NCI-H2196 treated with DMSO at 0.1 percent for 48 hours (cell line): ENCODE data around the gene TAF11.
"Not testable (repeated sequence)": the region's sequence is repeated elsewhere in the genome, so short reads cannot be mapped to it uniquely, and the experiment has no call there.

ENCODE experiments used
- DNase-seq: peaks from one replicate; lab custom pipeline; 2025; ENCODE audit not compliant: unreplicated experiment; lab: John Stamatoyannopoulos, UW

TAF11 gene

DNA sequence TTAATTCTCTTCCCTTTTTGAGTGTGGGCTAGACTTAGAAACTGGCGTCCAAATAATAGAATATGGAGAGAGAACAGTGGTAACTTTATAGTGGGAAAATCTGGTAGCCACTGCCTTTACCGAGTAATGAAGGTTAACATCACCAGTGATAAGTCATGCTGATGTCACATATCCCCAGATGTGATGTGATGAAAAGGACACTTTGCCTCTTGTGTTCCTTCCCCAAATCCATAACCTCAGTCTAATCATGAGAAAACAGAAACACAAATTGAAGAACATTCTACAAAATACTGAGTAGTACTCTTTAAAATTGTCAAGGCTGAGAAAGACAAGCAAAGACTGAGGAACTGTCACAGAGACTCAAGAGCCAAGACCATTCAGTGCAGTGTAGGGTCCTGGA is 19.0 kb upstream of the TAF11 start:
- no peak for DNase-seq

DNA sequence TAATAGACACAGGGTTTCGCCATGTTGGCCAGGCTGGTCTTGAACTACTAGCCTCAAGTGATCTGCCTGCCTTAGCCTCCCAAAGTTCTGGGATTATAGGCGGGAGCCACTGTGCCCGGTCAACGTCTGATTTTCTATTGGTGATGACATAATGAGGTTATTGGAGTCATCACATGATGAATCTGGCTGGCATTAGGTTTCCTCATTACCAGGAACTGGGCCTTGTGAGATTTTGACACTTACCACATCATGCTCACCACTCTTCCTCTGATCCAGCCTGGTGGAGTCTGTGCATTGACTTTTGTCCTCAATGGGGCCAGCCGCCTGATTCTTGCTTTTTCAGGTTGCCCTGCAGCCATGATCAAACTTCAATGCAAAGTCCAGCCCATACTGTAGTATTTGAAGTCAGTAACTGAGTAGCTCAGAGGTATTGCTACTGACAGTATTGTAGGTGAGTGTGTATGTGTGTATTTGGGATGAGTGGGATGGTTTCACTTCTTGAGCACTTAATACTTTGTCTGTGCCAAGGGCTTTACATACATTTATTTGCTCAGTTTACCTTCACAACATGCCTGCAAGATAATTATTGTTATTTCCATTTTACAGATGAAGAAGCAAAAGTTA is 17.3 kb upstream of the TAF11 start:
- DNase-seq = no peak

DNA sequence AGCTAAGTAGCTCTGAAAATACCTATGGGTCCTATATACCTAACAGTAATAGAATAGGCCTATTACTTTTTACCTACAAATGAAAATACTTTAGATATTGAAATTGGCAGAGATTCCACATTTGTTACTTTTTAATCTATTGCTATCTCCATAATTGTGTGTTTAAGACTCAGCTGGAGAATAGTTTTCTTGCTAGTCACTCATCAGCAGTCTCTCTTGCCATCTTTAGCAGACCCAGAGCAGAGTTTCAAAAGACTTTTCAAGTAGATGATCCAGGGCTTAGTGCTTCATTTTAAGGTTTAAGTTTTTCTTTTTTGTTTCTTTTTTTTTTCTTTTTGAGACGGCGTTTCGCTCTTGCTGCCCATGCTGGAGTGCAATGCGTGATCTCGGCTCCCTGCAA is 14.1 kb upstream of the TAF11 start:
- DNase-seq = no peak

DNA sequence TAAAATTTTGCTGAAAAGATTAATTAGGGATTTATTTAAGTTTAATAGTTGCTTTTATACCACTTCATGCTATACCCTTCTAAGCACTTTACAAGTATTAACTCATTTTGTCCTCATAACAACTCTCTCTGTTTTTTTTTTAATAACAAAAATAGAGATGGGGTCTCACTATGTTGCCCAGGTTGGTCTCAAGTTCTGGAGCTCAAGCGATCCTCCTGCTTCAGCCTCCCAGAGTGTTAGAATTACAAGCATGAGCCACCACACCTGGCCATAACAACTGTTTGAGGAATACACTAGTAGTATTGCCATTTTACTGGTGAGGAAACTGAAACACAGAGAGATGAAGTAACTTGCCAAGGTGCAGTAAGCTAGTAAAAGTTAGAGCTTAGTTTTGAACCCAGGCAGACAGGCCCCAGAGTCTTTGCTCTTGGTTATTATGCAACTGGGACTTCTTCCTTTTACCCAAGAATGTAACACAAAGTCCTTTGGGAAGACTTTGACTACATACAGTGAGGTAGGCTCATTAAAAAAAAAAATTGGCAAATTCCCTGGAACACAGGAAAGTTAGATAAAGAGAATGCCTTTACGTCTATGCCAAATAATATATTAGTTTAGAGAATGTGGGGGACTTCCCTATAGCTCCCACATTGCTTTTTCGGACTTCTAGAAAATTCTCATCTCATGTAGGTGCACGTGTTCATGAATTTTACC is 12.6 kb upstream of the TAF11 start:
- no peak for DNase-seq

DNA sequence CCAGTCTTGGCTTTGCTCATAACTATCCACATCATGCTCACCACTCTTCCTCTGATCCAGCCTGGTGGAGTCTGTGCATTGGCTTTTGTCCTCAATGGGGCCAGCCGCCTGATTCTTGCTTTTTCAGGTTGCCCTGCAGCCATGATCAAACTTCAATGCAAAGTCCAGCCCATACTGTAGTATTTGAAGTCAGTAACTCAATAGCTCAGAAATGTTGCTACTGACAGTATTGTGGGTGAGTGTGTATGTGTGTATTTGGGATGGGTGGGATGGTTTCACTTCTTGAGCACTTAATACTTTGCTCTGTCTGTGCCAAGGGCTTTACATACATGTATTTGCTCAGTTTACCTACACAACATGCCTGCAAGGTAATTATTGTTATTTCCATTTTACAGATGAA is 11.9 kb upstream of the TAF11 start:
- DNase-seq = not testable (repeated sequence)

DNA sequence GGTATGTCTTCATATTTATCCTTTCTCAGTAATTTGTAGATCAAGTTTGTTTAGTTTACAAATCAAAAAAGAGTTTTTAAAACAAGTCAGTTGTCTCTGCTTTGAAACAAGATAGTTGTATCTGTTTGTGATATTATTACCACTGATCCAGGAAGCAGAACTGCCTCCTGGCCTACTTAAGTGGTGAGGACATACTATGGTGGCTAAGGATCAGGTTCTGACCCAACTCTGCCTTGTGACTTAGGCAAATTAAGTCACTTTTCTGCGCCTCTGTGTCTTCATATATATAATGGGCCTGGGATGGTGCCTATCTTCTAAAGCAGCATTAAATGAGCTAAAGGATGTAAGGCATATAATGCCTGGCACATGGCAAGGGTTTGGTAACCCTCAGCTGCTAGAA is 9.9 kb upstream of the TAF11 start:
- no peak for DNase-seq

DNA sequence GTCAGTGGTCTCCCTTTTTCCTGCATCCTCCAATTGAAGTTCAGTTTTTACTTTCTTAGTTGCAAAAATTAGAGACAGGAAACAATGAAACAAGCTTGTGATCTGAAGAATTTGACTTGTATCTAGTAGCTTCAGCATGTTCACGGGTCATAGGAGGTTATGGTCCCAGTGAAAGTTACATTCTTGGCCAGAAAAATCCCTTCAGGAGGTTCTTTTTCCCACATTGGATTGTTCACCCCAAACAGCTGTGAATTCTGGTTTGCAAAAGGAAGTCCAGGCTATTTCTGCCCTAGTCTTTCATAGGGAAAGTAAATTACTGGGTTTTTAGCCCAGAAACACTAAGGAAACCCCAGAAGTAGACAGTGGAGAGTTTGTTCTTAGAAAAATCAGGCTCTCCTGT is 9.3 kb upstream of the TAF11 start:
- DNase-seq = no peak

DNA sequence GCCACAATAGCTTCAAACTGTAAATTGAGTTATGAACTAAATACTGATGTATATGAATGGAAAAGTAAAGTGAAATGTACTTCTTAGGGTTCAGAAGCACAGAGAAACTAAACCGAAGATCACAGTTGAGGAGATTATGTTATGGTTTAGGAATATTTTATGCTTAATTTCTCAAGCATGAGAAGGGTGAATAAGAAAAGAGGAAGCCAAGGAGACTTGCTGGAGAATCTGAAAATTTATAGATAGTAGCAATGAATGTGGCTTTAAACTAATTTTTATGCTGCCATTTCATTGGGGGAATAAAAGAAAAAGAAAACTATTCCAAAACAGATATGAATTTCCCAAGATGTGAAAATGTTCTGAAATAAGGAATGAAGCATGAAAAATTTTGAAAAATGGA is 6.9 kb upstream of the TAF11 start:
- no peak for DNase-seq

DNA sequence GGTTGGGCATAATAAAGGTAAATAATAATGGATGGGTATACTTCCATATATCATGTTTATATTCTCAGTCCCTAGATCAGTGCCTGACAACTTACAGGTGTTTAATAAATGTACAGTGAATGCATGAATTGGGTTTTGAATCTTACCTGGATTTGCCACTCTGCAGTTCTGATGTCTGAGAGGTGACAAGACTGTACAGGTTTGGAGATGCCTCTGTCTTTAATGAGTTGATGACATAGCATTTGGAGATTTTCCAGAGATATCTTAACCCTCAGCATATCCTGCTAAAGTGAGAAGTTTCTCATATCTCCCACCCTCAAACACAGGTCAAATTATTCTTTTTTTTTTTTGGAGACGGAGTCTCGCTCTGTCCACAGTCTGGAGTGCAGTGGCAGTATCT is 3.5 kb upstream of the TAF11 start:
- DNase-seq = no peak

DNA sequence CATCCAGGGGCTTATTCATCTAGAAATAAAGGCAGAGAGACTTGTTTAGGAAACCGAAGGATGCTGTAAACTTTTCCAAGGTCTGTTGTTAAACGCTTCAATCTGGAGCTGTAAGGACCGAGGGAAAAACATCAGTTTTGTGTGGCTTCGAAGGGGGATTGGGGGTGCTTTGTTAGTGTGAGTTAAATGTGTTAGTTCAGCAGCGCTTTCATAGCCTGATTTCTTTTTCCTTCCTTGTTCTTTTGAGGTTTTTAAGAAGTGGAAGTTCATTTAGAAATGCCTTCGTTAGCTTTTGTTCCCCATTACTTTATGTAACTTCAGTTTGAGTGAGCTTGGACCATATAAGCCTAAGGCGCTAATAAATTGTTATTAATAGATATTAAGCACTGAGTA is 2.7 kb upstream of the TAF11 start:
- no peak for DNase-seq

DNA sequence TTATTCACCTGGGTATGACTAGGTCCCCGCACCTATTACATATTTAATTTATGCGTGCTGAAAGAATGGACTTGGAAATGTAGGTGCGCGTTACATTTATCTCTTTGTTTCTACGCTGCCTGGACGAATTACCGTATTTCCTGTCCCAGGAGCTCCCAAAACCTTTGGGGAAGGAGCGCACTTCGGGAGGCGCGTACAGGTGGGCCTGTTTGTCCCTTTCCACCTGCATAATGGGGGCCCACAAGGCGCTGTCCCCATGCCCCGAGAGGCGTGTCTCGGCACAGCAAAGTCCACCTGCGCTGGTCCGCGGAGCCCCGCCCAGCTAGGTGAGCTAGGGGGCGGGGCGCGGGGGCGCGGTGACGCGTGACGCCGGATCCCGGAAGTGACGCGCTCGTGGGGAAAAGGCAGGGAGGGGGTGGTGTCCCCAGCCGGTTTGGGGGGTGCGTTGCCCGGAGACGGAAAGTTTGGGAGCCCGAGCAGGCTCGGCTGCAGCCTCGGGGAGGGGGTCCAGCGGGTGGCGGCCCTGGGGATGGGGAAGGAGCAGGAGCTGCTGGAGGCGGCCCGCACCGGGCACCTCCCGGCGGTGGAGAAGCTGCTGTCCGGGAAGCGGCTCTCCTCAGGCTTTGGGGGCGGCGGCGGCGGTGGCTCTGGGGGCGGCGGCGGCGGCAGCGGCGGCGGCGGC is 1.2 kb upstream of the TAF11 start, which contains the start of gene ANKS1A:
TSS of gene ANKS1A (plus strand) at position 382 of the 682 bp plus-strand sequence. CDS start at position 530, 148 bp downstream.
- peak; percentile 56 for DNase-seq

DNA sequence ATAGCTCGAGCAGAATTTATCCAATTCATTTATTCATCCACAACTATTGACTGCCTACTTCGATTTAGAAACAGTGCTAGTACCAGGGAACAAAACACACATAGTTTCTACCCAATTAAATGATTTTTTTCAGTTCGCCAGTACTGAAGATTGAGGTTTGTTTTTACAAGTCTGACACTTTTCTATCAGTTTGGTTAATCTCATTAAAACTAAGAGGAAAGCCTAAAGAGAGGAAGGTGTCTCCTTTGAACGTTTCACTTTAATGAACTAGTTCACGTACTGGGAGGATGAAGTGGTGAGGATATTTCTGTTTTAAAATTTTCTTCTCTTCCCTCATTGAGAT is 643 bp upstream of the TAF11 start:
- no peak for DNase-seq

DNA sequence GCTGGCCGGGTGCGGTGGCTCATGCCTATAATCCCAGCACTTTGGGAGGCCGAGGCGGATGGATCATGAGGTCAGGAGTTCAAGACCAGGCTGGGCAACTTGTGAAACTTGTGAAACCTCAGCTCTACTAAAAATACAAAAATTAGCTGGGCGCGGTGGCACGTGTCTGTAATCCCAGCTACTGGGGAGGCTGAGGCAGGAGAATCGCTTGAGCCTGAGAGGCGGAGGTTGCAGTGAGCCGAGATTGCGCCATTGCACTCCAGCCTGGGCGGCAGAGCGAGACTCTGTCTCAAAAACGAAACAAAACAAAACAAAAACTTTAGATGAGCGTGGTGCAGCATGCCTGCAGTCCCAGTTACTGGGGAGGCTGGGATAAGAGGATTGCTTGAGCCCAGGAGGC is 2.0 kb downstream of the TAF11 start:
- not testable (repeated sequence) for DNase-seq

DNA sequence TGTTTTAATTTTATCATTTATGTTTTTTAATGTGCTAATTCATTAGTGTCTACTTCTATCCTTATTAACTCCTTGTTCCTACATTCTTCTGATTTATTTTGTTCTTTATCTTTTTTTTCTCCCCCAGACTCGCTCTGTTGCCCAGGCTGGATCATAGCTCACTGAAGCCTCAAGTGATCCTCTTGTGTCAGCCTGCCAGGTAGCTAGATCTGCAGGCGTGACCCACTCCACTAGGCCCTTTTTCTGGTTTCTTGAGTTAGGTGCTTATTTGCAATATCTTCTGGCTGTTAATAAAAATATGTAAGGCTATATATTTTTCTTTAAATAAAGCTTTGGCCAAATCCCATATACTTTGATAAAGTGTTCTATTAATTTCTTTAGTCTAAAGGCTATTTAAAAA is 2.8 kb downstream of the TAF11 start:
- no peak for DNase-seq

DNA sequence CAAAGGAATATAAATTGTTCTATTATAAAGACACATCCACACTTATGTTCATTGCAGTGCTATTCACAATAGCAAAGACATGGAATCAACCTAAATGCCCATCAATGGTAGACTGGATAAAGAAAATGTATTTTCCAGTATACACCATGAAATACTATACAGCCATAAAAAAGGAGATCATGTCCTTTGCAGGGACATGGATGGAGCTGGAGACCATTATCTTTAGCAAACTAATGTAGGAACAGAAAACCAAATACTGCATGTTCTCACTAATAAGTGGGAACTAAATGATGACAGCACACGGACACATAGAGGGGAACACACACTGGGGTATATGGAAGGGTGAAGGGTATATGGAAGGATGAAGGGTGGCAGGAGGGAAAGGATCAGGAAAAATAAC is 3.8 kb downstream of the TAF11 start:
- DNase-seq = not testable (repeated sequence)

DNA sequence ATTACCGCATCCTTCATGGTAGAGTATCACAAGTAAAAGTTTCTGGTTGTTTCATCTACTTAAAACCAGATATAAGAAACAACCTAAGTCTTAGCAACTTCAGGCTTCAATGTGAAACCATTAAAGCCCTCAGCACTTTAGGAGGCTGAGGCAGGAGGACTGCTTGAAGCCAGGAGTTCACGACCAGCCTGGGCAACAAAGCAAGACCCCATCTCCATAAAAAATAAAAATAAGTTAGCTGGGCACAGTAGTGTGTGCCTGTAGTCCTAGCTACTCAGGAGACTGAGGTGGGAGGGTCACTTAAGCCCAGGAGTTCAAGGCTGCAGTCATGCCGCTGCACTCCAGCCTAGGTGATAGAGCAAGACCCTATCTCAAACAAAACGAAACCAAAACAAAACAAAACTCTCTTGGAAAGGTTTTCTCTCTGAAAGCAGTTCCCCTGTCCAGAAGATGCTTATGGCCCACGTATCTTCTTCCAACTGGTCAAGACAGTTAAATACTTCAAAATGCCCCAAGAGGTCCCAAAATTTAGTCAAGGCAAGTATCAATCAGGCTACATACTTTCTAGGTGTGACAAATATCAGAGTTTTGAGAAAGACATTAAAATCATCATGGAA is 9.9 kb downstream of the TAF11 start:
- DNase-seq = no peak

DNA sequence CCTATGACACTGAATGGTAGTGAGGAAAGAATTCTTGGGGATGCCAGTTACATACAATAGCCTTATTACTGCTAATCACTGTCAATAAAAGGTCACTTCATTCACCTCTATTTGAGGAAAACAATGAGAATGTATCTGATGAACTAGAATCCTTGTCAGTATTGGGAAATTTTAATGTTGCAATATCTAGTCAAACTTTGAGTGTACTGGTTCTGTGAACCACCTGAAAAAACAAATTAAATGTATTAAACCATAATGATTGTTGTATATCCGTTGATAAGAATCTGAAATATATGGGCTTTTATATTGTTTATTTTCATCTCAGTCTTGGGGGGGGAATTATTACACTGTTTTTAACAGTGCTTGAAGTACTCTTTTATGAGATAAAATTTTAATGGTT is 10.6 kb downstream of the TAF11 start:
- no peak for DNase-seq

DNA sequence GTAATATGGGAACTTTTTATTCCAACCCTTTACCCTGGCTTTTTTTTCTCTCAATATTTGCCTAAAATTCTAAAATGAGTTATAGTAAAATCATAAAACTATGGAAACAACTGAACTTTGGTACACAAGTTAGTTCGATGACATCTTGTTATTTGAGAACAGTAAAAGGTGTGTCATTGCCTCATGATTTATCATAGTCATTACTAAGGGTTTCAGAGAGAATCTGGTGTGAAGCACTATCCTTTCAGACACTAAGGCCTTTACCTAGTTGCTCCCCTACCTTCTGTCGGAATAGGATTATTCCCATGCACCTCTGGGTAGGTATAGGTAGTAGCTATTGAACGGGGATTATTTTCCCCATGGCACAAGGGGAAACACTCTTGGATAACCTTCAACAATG is 11.4 kb downstream of the TAF11 start:
- no peak for DNase-seq

DNA sequence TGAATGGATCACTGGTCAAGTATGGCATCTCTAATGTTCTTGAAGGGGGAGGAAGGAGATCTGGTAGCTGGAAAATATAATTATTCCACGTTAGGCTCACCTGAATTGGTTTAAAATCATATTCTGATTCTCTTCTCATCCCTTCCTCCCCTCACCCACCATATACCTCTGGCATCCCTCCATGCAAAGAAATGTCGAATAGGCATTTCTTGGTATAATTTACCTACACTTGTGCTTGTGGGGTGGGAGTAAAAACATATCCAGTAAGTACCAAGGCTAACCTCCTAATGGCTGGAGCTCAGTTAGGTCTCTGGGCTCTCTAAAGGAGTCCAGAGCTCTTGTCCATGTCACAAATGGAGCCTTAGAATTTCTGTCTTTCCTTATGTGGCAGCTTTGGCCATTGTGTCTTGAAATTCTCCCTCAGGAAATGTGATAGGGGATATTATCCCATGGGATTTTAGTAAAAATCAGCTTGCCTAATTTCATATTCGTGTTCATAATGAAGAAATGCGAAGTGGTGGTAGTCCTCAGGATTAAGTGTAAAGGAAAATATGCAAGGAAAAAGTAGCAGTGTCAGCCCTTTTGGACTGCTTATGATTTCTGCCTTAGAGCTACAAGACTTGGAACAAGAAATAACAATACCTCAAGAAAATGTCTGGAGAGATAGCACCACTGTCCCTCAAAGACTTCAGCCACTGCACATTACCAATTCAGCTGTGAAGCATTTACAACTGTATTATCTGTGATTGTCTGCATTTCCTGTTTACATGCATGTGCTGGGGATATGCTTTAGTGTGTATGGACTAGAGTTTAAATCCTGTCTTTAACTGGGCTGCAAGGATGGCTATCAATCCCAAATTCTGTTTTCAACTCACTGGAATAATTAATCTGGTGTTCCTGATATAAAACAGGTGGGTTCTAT is 12.3 kb downstream of the TAF11 start:
- no peak for DNase-seq

DNA sequence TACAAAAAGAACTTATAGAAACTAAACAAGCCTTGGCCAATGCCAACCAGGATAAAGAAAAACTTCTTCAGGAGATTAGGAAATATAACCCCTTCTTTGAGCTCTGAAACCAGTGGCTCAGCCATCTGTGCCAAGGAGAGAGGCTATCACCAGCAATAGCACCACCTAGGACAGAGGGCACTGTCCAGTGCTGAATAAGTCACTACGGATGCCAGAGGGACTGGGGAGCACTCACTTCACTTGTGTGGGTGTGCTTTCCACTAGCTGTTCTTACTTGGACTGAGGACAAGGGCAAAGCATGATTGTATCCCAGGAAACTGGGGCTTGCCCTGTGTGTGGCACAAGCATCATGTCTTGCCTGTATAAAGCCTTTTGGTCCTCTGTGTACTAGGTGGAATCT is 15.5 kb downstream of the TAF11 start:
- DNase-seq = no peak

DNA sequence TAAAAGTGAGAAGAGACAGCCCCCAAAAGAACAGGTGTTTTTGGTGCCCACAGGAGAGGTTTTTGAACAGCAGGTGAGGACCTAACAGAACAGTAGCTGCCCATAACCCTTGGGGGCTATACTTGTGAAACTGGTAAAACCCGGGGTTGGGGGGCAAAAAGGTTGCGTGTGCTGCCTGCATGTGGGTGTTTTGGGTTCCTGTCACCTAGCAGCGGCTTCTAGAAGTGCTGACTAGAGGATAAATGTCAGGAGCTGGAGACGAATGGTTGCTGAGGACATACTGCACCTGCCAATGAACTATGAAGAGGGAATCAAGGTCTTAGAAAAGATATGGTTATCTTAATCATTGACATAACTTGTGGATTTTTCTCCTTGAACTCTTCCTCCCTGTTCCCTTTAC is 16.0 kb downstream of the TAF11 start:
- no peak for DNase-seq
